Measurements from ENCODE around the gene SPG7.
A peak's percentile ranks its signal among the peaks of the same experiment; 100 is the strongest.

SPG7 gene

GRCh38 chr16:89548344-89549006 is 40.3 kb downstream of the SPG7 start:
- Histone ChIP-seq H3K18ac (ENCODE audit: low read length) (no peak overlapping the region), H3K9ac (ENCODE audit: low read depth, low read length, poor library complexity) (no peak overlapping the region), H4K8ac (ENCODE audit: low read depth, low read length) (no peak overlapping the region), H2BK12ac (ENCODE audit: low read length) (no peak overlapping the region), H3K23ac (ENCODE audit: low read depth, low read length, poor library complexity) (no peak overlapping the region), H3K4me2 (ENCODE audit: insufficient read depth, low read length, poor library complexity, severe bottlenecking) (no peak overlapping the region), H2AFZ (ENCODE audit: low read length) (no peak overlapping the region), H3K9me3 (replicated peaks in 1 of 2; ENCODE audit: control insufficient read depth in 2 of 2, insufficient read depth in 1 of 2, low read depth in 1 of 2, low read length in 2 of 2) (peaks cover 0 to 5% of the 10 kb centered on the region in 2 donors), H4K91ac (ENCODE audit: low read depth, low read length, poor library complexity) (no peak overlapping the region), H2BK120ac (ENCODE audit: low read depth, low read length) (no peak overlapping the region), H3K27ac (replicated peaks; ENCODE audit: low read length) (no peak overlapping the region), H3K4me3 (ENCODE audit: low read length in 2 of 2) (no peak overlapping the region), H3K4ac (ENCODE audit: low read length) (no peak overlapping the region), H3K79me1 (ENCODE audit: low read depth, low read length) (peaks cover 1% of the 10 kb centered on the region), H3K14ac (ENCODE audit: low read length) (no peak overlapping the region), H2BK5ac (ENCODE audit: low read length) (no peak overlapping the region), H2BK15ac (ENCODE audit: low read length) (no peak overlapping the region), H3K4me1 (ENCODE audit: control insufficient read depth in 2 of 2, insufficient read depth in 1 of 2, low read depth in 1 of 2, low read length in 2 of 2) (no peaks in the 10 kb centered on the region), H3K36me3 (replicated peaks in 1 of 2; ENCODE audit: control insufficient read depth in 2 of 2, insufficient read depth in 2 of 2, low read length in 2 of 2) (peaks cover 50 to 99% of the 10 kb centered on the region in 2 donors), H3K27me3 (ENCODE audit: control insufficient read depth in 3 of 3, insufficient read depth in 3 of 3, low read depth in 1 of 3, low read length in 3 of 3) (no peaks in the 10 kb centered on the region), H2AK5ac (ENCODE audit: low read depth, low read length) (no peak overlapping the region)
- no peak for DNase-seq (ENCODE audit: low spot score)
- WGBS, 2 donors (ENCODE audit: extremely low coverage in 2 of 2, insufficient read length in 2 of 2, insufficient replicate concordance in 1 of 2), result no CpG with 5 or more reads among the region's 28 CpGs

- no peak overlapping the region for H2BK15ac ChIP-seq (ENCODE audit: low read length)
- H3K27me3 ChIP-seq (ENCODE audit: control insufficient read depth in 3 of 3, insufficient read depth in 3 of 3, low read depth in 1 of 3, low read length in 3 of 3), result no peaks in the 10 kb centered on the region
- H2AK5ac ChIP-seq (ENCODE audit: low read depth, low read length), result no peak overlapping the region
- WGBS, 2 donors (ENCODE audit: extremely low coverage in 2 of 2, insufficient read length in 2 of 2, insufficient replicate concordance in 1 of 2), result no CpG with 5 or more reads among the region's 10 CpGs
- no peak overlapping the region for H3K23ac ChIP-seq (ENCODE audit: low read depth, low read length, poor library complexity)
- no peak overlapping the region for H3K4me2 ChIP-seq (ENCODE audit: insufficient read depth, low read length, poor library complexity, severe bottlenecking)
- no peak overlapping the region for H4K91ac ChIP-seq (ENCODE audit: low read depth, low read length, poor library complexity)
- H2BK120ac ChIP-seq (ENCODE audit: low read depth, low read length), result no peak overlapping the region
- no peak overlapping the region for H2BK5ac ChIP-seq (ENCODE audit: low read length)
- H3K14ac ChIP-seq (ENCODE audit: low read length), result no peak overlapping the region
- no peak overlapping the region for H3K27ac ChIP-seq (replicated peaks; ENCODE audit: low read length)
- no peak overlapping the region for H2AFZ ChIP-seq (ENCODE audit: low read length)
- H4K8ac ChIP-seq (ENCODE audit: low read depth, low read length), result no peak overlapping the region
- no peak overlapping the region for H3K4me3 ChIP-seq (ENCODE audit: low read length in 2 of 2)
- peaks cover 54 to 99% of the 10 kb centered on the region in 2 donors for H3K36me3 ChIP-seq (replicated peaks in 1 of 2; ENCODE audit: control insufficient read depth in 2 of 2, insufficient read depth in 2 of 2, low read length in 2 of 2)
- no peak overlapping the region for H3K4ac ChIP-seq (ENCODE audit: low read length)
- peaks cover 0 to 5% of the 10 kb centered on the region in 2 donors for H3K9me3 ChIP-seq (replicated peaks in 1 of 2; ENCODE audit: control insufficient read depth in 2 of 2, insufficient read depth in 1 of 2, low read depth in 1 of 2, low read length in 2 of 2)
- no peak overlapping the region for H3K9ac ChIP-seq (ENCODE audit: low read depth, low read length, poor library complexity)
- no peak for DNase-seq (ENCODE audit: low spot score)
- H3K4me1 ChIP-seq (ENCODE audit: control insufficient read depth in 2 of 2, insufficient read depth in 1 of 2, low read depth in 1 of 2, low read length in 2 of 2), result no peaks in the 10 kb centered on the region
- peaks cover 5% of the 10 kb centered on the region for H3K79me1 ChIP-seq (ENCODE audit: low read depth, low read length)
- no peak overlapping the region for H3K18ac ChIP-seq (ENCODE audit: low read length)
- no peak overlapping the region for H2BK12ac ChIP-seq (ENCODE audit: low read length)
Observed at GRCh38 chr16:89549007-89549700, 41.0 kb downstream of the SPG7 start.

GRCh38 chr16:89550421-89551007 is 42.3 kb downstream of the SPG7 start:
- Histone ChIP-seq H3K27ac (replicated peaks; ENCODE audit: low read length) (no peak overlapping the region), H3K36me3 (replicated peaks in 1 of 2; ENCODE audit: control insufficient read depth in 2 of 2, insufficient read depth in 2 of 2, low read length in 2 of 2) (peaks cover 52 to 99% of the 10 kb centered on the region in 2 donors), H3K4me2 (ENCODE audit: insufficient read depth, low read length, poor library complexity, severe bottlenecking) (no peak overlapping the region), H2BK15ac (ENCODE audit: low read length) (no peak overlapping the region), H3K4ac (ENCODE audit: low read length) (no peak overlapping the region), H3K14ac (ENCODE audit: low read length) (no peak overlapping the region), H4K91ac (ENCODE audit: low read depth, low read length, poor library complexity) (no peak overlapping the region), H3K9ac (ENCODE audit: low read depth, low read length, poor library complexity) (no peak overlapping the region), H2AFZ (ENCODE audit: low read length) (no peak overlapping the region), H3K18ac (ENCODE audit: low read length) (no peak overlapping the region), H4K8ac (ENCODE audit: low read depth, low read length) (no peak overlapping the region), H3K23ac (ENCODE audit: low read depth, low read length, poor library complexity) (no peak overlapping the region), H3K4me1 (ENCODE audit: control insufficient read depth in 2 of 2, insufficient read depth in 1 of 2, low read depth in 1 of 2, low read length in 2 of 2) (no peaks in the 10 kb centered on the region), H3K79me1 (ENCODE audit: low read depth, low read length) (peaks cover 5% of the 10 kb centered on the region), H2BK120ac (ENCODE audit: low read depth, low read length) (no peak overlapping the region), H3K4me3 (ENCODE audit: low read length in 2 of 2) (no peak overlapping the region), H2BK12ac (ENCODE audit: low read length) (no peak overlapping the region), H3K27me3 (ENCODE audit: control insufficient read depth in 3 of 3, insufficient read depth in 3 of 3, low read depth in 1 of 3, low read length in 3 of 3) (no peaks in the 10 kb centered on the region), H2AK5ac (ENCODE audit: low read depth, low read length) (no peak overlapping the region), H2BK5ac (ENCODE audit: low read length) (peak overlapping the region; percentile 22), H3K9me3 (replicated peaks in 1 of 2; ENCODE audit: control insufficient read depth in 2 of 2, insufficient read depth in 1 of 2, low read depth in 1 of 2, low read length in 2 of 2) (peaks cover 0 to 5% of the 10 kb centered on the region in 2 donors)
- no CpG with 5 or more reads among the region's 22 CpGs for WGBS, 2 donors (ENCODE audit: extremely low coverage in 2 of 2, insufficient read length in 2 of 2, insufficient replicate concordance in 1 of 2)
- no peak for DNase-seq (ENCODE audit: low spot score)

- Histone ChIP-seq H3K36me3 (replicated peaks in 1 of 2; ENCODE audit: control insufficient read depth in 2 of 2, insufficient read depth in 2 of 2, low read length in 2 of 2) (peaks cover 50 to 99% of the 10 kb centered on the region in 2 donors), H3K79me1 (ENCODE audit: low read depth, low read length) (peaks cover 5% of the 10 kb centered on the region), H2BK120ac (ENCODE audit: low read depth, low read length) (no peak overlapping the region), H2AFZ (ENCODE audit: low read length) (no peak overlapping the region), H2BK15ac (ENCODE audit: low read length) (no peak overlapping the region), H3K27me3 (ENCODE audit: control insufficient read depth in 3 of 3, insufficient read depth in 3 of 3, low read depth in 1 of 3, low read length in 3 of 3) (no peaks in the 10 kb centered on the region), H4K91ac (ENCODE audit: low read depth, low read length, poor library complexity) (no peak overlapping the region), H3K14ac (ENCODE audit: low read length) (no peak overlapping the region), H3K4me2 (ENCODE audit: insufficient read depth, low read length, poor library complexity, severe bottlenecking) (no peak overlapping the region), H3K4me1 (ENCODE audit: control insufficient read depth in 2 of 2, insufficient read depth in 1 of 2, low read depth in 1 of 2, low read length in 2 of 2) (peaks cover 2 to 5% of the 10 kb centered on the region in 2 donors), H3K9me3 (replicated peaks in 1 of 2; ENCODE audit: control insufficient read depth in 2 of 2, insufficient read depth in 1 of 2, low read depth in 1 of 2, low read length in 2 of 2) (peaks cover 0 to 5% of the 10 kb centered on the region in 2 donors), H2AK5ac (ENCODE audit: low read depth, low read length) (no peak overlapping the region), H3K4me3 (ENCODE audit: low read length in 2 of 2) (no peak overlapping the region), H2BK5ac (ENCODE audit: low read length) (no peak overlapping the region), H3K9ac (ENCODE audit: low read depth, low read length, poor library complexity) (no peak overlapping the region), H3K23ac (ENCODE audit: low read depth, low read length, poor library complexity) (no peak overlapping the region), H4K8ac (ENCODE audit: low read depth, low read length) (no peak overlapping the region), H3K4ac (ENCODE audit: low read length) (no peak overlapping the region), H3K18ac (ENCODE audit: low read length) (no peak overlapping the region), H3K27ac (replicated peaks; ENCODE audit: low read length) (no peak overlapping the region), H2BK12ac (ENCODE audit: low read length) (no peak overlapping the region)
- no CpG with 5 or more reads among the region's 22 CpGs for WGBS, 2 donors (ENCODE audit: extremely low coverage in 2 of 2, insufficient read length in 2 of 2, insufficient replicate concordance in 1 of 2)
- DNase-seq (ENCODE audit: low spot score), result no peak
Observed at GRCh38 chr16:89552329-89552728, 44.1 kb downstream of the SPG7 start.
